Activated CD4-positive, alpha-beta T cell treated with anti-CD3 and anti-CD28 coated beads for 1 hour (primary cell): ENCODE results near the gene SLC16A8.
"Not testable (repeated sequence)": the region's sequence is repeated elsewhere in the genome, so short reads cannot be mapped to it uniquely, and the experiment has no call there.

Experiments used
- DNase-seq: peaks from one replicate; pipeline ENCODE4 v3.0.0-alpha.2; 2020

SLC16A8 gene

GRCh38 chr22:38041760-38042487 is 42.1 kb downstream of the SLC16A8 start:
- DNase-seq, result no peak

- no peak for DNase-seq
Observed at GRCh38 chr22:38040953-38041759, 42.8 kb downstream of the SLC16A8 start.

GRCh38 chr22:38038890-38039812 is 44.8 kb downstream of the SLC16A8 start:
- no peak for DNase-seq

GRCh38 chr22:38038426-38038825 is 45.6 kb downstream of the SLC16A8 start:
- no peak for DNase-seq

DNA sequence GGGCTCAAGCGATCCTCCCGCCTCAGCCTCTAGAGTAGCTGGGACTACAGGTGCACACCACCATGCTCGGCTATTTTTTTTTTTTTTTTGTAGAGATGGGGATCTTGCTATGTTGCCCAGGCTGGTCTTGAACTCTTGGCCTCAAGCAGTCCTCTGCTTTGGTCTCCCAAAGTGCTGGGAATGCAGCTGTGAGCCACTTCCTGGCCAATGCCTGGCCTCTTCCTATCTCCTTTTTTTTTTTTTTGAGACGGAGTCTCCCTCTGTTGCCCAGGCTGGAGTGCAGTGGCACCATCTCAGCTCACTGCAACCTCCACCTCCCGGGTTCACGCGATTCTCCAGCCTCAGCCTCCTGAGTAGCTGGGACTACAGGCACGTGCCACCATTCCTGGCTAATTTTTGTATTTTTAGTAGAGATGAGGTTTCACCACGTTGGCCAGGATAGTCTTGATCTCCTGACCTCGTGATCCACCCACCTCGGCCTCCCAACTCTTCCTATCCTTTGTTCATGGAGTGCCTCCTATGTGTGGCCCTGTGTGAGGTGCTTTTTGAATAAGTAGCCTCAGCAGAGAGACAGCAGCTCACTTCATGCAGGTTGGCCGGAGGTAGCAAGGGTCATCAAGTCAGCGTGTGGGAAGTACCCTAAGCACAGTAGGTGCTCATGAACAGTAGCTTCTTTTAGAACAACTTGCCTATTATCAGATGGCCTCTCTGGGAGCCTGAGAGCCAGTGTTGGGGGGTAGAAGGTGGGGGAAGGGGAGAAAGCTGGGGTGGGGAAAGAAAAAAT is 46.4 kb downstream of the SLC16A8 start:
- DNase-seq, result not testable (repeated sequence)

DNA sequence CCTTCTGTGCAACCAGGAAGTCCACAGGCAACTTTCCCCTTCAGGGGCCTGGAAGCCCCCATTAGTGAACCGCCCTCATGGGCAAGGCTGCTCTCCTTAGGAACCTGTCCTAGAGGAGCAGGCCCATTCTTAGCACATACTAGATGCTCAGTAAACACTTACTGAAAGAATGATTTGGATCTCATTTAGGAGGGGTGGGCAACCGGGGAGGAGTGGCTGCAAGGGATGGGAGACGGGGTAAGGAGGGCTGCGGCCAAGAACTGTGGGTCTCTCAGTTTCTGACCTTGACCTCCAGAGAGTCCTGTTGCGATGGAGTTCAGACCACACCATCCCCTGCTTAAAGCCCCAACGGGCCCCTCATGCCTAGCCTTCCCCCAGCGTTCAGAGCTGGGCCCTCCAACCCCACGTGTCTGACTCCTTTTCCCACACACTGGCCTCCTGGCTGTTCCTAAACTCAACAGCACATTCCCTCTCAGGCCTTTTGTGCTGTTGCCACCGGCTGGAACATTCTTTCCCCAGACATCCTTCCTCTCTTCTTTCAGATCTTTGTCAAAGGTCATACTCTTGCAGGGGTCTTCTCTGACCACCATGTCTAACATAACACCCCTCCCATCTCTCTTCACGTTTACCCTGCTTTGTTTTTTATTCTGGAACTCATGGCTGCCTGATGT is 47.5 kb downstream of the SLC16A8 start:
- DNase-seq, result no peak

DNA sequence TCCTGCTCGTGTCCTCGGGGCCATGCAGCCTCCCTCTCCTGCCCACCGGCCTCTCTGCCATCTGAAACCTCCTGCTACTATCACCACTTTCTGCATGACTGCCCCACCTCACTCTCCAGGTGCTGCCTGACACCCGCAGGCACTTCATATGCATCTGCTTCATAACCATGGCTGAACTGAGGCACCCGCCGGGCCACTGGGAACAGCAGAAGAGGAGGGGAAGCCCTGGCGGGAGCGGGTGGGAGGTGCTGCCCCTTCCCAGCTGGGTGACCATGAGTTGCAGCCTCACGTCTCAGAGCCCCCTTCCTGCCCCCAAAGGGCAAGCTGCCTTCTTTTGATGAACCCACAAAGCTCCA is 48.5 kb downstream of the SLC16A8 start:
- no peak for DNase-seq

GRCh38 chr22:38034884-38035529 is 49.0 kb downstream of the SLC16A8 start:
- DNase-seq, result no peak

GRCh38 chr22:38034278-38034882 is 49.6 kb downstream of the SLC16A8 start:
- no peak for DNase-seq

DNA sequence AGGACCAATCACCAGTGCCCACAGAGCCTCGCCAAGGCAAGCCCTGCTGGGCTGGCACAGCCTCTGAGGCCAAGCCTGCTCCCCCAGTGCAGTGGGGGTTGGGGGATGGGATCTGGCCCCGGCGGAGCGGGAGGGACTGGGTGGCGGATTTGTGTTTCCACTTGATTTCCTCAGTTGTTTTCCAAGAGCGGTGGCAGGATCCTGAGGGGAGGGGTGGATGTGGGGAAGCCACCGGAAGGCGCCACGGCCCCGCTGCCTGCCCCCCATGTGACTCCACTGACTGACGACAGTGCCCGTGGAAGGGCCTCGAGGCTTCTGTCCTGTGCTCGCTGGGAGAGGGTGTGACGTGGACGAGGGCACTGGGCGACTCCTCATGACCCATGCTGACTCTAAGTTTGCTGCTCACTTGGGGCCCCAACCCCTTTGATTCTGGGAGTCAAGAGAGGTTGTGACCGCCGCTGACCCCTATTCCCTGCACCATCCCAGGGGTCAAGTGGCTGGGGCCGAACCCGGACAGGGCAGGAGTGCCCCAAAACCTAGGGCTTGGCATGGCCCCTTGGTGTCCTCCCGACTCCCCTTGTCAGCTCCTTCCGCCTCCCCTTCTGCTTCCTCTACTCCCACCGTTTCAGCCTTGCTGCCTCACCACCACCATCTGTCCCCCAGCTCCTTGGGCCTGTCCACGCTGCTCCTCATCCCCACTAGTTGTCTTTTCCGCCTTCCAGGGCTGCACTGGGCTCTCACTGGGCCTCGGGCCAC is 50.3 kb downstream of the SLC16A8 start:
- no peak for DNase-seq

- no peak for DNase-seq
Observed at GRCh38 chr22:38032681-38033521, 51.1 kb downstream of the SLC16A8 start.

GRCh38 chr22:38031491-38031890 is 52.5 kb downstream of the SLC16A8 start:
- no peak for DNase-seq

DNA sequence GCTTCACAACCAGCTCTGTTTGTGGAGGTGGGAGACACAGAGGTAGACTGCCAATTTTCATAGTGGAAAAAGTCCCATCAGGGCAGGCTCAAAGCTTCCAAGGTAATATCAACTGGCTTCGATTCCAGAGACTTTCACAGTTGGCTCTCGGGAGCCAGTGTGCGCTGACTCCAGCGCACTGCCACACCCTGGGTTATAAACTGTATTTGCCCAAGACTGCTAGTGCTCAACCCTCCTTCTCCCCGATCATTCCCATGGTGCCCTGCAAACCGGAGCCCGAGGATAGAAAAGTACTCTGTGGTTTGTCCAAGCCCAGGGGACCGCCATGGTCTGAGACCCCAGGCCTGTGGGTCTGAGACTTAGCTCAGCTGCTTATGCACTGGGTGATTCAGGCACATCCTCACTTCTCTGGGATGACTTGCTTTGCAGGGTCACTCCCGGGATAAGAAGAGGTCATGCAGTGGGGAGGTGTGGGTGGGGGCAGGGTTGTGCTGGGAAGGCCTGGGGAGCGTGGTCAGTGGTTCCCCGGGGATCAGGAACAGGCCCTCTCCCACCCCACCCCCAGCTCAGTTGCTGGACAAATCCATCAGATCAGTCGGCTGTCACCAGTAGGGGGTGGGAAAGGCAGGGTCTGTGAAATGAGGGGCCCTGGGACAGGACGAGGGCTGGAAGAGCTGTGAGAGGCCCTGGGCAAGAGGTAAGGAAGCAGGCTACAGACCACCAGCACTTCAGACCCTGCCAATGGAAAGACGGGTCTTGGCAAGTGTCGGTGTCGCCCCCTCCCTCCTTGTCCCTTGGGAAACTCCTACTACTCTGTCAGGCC is 53.5 kb downstream of the SLC16A8 start:
- DNase-seq, result no peak

DNA sequence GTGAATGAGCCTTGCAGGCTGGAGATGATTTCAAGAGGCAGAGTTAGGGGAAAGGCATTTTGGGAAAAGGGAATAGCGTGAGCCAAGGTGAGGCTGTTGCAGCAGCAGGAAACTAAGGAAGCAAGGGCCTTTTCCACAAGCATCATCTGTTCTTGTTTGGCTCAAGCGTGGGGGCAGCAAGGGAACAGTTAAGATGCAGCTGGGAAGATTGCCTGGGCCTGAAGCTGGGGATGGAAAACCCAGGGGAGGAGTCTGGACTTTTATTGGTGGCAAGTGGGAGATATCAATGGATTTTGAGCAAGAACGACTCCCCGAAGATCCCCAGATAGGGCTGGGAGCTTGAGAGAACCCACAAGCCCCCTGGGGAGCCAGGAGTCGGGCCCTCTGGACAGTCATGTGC is 54.1 kb downstream of the SLC16A8 start:
- no peak for DNase-seq

- no peak for DNase-seq
Observed at GRCh38 chr22:38029370-38029769, 54.6 kb downstream of the SLC16A8 start.

GRCh38 chr22:38028344-38029130 is 55.4 kb downstream of the SLC16A8 start:
- DNase-seq, result no peak
